Putamen (tissue), 1 donor: ENCODE measurements around the gene ARHGAP1.
"Not testable (repeated sequence)": the region's sequence is repeated elsewhere in the genome, so short reads cannot be mapped to it uniquely, and the experiment has no call there.

Experiments
- DNase-seq: peaks from one replicate; pipeline ENCODE4 v3.0.0-alpha.2; 2016; ENCODE audit warnings: low spot score

Gene ARHGAP1

GRCh38 chr11:46673713-46674462 is 26.5 kb downstream of the ARHGAP1 start:
- DNase-seq, result no peak

- no peak for DNase-seq
Observed at GRCh38 chr11:46672381-46672839, 28.0 kb downstream of the ARHGAP1 start.

GRCh38 chr11:46671958-46672315 is 28.5 kb downstream of the ARHGAP1 start:
- no peak for DNase-seq

- not testable (repeated sequence) for DNase-seq
Observed at GRCh38 chr11:46670521-46670920, 29.9 kb downstream of the ARHGAP1 start.

- DNase-seq, result no peak
Observed at GRCh38 chr11:46669711-46670139, 30.7 kb downstream of the ARHGAP1 start.

GRCh38 chr11:46668480-46669085 is 31.8 kb downstream of the ARHGAP1 start:
- DNase-seq, result no peak

- no peak for DNase-seq
Observed at GRCh38 chr11:46667043-46667481, 33.4 kb downstream of the ARHGAP1 start.

GRCh38 chr11:46666516-46666915 is 33.9 kb downstream of the ARHGAP1 start:
- DNase-seq, result no peak

GRCh38 chr11:46665356-46665755 is 35.1 kb downstream of the ARHGAP1 start:
- DNase-seq, result no peak

- DNase-seq, result no peak
Observed at GRCh38 chr11:46664612-46665011, 35.8 kb downstream of the ARHGAP1 start.

- DNase-seq, result peak; percentile 77
Observed at GRCh38 chr11:46663277-46663940, 37.0 kb downstream of the ARHGAP1 start.

GRCh38 chr11:46662366-46662765 is 38.1 kb downstream of the ARHGAP1 start:
- DNase-seq, result no peak

GRCh38 chr11:46661836-46662235 is 38.6 kb downstream of the ARHGAP1 start:
- DNase-seq, result no peak

GRCh38 chr11:46659908-46660307 is 40.5 kb downstream of the ARHGAP1 start:
- no peak for DNase-seq

GRCh38 chr11:46658259-46658658 is 42.2 kb downstream of the ARHGAP1 start:
- no peak for DNase-seq

GRCh38 chr11:46657186-46657585 is 43.2 kb downstream of the ARHGAP1 start:
- DNase-seq, result no peak

- DNase-seq, result no peak
Observed at GRCh38 chr11:46655631-46656030, 44.8 kb downstream of the ARHGAP1 start.

GRCh38 chr11:46649180-46649738 is 51.2 kb downstream of the ARHGAP1 start:
- peak; percentile 92 for DNase-seq

- DNase-seq, result no peak
Observed at GRCh38 chr11:46643986-46644385, 56.4 kb downstream of the ARHGAP1 start.

- no peak for DNase-seq
Observed at GRCh38 chr11:46643531-46643930, 56.9 kb downstream of the ARHGAP1 start.

- DNase-seq, result no peak
Observed at GRCh38 chr11:46642627-46643335, 57.6 kb downstream of the ARHGAP1 start.

- DNase-seq, result no peak
Observed at GRCh38 chr11:46641639-46642038, 58.8 kb downstream of the ARHGAP1 start.
